Calu3 (cell line): ENCODE results near the gene CHERP. TPM values are rescaled to one million over a fixed set of nuclear protein-coding genes. Genes with fewer than 3 reads are reported as not detected.

Source experiments
- BruUV-seq: library from RNA; stranded (reverse); fragments of 400-500 nt; replicated peaks from 2 replicates; lab custom pipeline; 2021; lab: Mats Ljungman, UMichigan
- CTCF ChIA-PET: fragments of 300-600 bp; sonication (Branson Sonifier 250); formaldehyde crosslinking; loops from one replicate; lab custom pipeline; 2022; ENCODE audit warnings: antibody characterized with exemption; lab: Charles Lee
- DNase-seq: peaks from one replicate; pipeline ENCODE4 v3.0.0; 2022
- H3K27ac Mint-ChIP-seq: one replicate; pipeline ENCODE4 v1.8.0; 2022; ENCODE audit warnings: mixed read lengths; ENCODE audit not compliant: unreplicated experiment
- H3K27me3 Mint-ChIP-seq: one replicate; pipeline ENCODE4 v1.8.0; 2022; ENCODE audit warnings: mixed read lengths; ENCODE audit not compliant: unreplicated experiment
- H3K36me3 Mint-ChIP-seq: one replicate; pipeline ENCODE4 v1.8.0; 2022; ENCODE audit warnings: mild to moderate bottlenecking, moderate library complexity, mixed read lengths; ENCODE audit not compliant: insufficient read depth, unreplicated experiment
- H3K4me1 Mint-ChIP-seq: one replicate; pipeline ENCODE4 v1.8.0; 2022; ENCODE audit warnings: mild to moderate bottlenecking, low read depth, mixed read lengths; ENCODE audit not compliant: unreplicated experiment
- H3K4me3 Mint-ChIP-seq: one replicate; pipeline ENCODE4 v1.8.0; 2022; ENCODE audit warnings: mild to moderate bottlenecking, low read depth, moderate library complexity, mixed read lengths; ENCODE audit not compliant: unreplicated experiment
- H3K9me3 Mint-ChIP-seq: one replicate; pipeline ENCODE4 v1.8.0; 2022; ENCODE audit warnings: low read depth, mixed read lengths; ENCODE audit not compliant: unreplicated experiment
- intact Hi-C: fragments of 100-400 bp; cut with micrococcal nuclease; formaldehyde crosslinking; loops from one replicate; pipeline ENCODE4 v1.10.0; 2022; ENCODE audit not compliant: unreplicated experiment
- total RNA-seq: library from RNA; stranded (reverse); gene quantifications from 2 replicates; pipeline ENCODE4 v1.2.3, GENCODE V29; 2022
- TF ChIP-seq, protein P1 (sequence below): fragments of 200-600 bp; IDR thresholded peaks from one replicate; pipeline ENCODE4 v1.8.0; 2022; ENCODE audit warnings: antibody characterized with exemption; ENCODE audit not compliant: unreplicated experiment

Gene CHERP
- total RNA-seq, 1 experiment from 2014 or later = 49.3 TPM

- DNase-seq = no peak
- TF ChIP-seq, protein P1, sequence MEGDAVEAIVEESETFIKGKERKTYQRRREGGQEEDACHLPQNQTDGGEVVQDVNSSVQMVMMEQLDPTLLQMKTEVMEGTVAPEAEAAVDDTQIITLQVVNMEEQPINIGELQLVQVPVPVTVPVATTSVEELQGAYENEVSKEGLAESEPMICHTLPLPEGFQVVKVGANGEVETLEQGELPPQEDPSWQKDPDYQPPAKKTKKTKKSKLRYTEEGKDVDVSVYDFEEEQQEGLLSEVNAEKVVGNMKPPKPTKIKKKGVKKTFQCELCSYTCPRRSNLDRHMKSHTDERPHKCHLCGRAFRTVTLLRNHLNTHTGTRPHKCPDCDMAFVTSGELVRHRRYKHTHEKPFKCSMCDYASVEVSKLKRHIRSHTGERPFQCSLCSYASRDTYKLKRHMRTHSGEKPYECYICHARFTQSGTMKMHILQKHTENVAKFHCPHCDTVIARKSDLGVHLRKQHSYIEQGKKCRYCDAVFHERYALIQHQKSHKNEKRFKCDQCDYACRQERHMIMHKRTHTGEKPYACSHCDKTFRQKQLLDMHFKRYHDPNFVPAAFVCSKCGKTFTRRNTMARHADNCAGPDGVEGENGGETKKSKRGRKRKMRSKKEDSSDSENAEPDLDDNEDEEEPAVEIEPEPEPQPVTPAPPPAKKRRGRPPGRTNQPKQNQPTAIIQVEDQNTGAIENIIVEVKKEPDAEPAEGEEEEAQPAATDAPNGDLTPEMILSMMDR = no peak
- H3K27me3 Mint-ChIP-seq = no peaks in the 10 kb centered on the region
- BruUV-seq = no TSS peak
- H3K4me1 Mint-ChIP-seq = no peaks in the 10 kb centered on the region
- no peak overlapping the region for H3K27ac Mint-ChIP-seq
- intact Hi-C loops = no loop called here
- no peaks in the 10 kb centered on the region for H3K9me3 Mint-ChIP-seq
- CTCF ChIA-PET = no interaction called here
- no peaks in the 10 kb centered on the region for H3K36me3 Mint-ChIP-seq
- no peak overlapping the region for H3K4me3 Mint-ChIP-seq
Observed at GRCh38 chr19:16588824-16589577, 46.8 kb upstream of the CHERP start.

DNA sequence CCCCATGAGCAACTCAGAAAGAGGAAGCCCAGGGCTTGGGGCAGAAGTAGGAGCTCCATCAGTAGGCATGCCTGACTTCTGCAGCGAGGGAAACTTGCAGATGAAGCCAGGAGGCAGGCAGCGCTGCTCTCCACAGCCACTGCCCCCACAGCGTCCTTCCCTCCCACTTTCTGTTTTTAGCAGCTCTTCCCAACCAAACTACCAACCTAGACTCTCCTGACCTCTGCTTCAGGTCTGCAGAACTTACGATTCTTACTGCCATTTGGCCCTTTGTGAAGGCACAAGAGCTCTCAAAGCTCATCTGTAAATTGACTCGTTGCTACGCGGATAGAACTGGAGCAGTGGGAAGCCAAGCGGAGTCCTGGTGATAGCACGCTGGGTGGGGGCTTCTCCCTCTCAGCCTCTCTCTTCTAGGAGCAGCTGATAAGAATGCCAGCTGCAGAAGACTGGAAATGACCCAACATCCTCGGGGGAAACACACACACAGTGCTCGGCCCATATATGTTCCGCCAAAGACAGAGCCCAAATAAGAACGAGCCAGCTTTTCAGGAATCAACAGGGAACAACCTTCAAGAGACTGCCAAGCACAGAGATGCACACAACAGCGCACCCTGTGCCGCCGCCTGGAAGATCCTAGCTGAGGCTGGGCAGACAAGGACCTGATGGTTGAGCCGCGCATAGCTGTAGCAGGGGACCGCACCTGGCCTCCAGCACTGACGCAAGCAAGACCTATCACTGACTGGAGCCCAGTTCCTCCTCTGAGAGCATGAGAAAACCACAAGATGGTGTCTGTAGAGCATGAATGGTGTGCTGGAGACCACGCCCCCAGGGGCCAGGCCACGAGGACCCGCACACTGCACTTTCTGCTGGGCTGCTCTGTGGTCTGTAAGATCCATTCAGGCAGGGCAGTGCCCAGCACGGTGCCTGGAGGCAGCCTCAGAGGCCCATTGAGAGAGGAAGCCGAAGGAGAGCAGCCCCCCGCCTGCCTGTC lies 45.9 kb upstream of the CHERP start:
- TF ChIP-seq, protein P1 = no peak
- no peak for DNase-seq

GRCh38 chr19:16586991-16587832 lies 45.0 kb upstream of the CHERP start:
- Mint-ChIP-seq H3K4me1 (no peaks in the 10 kb centered on the region), H3K9me3 (no peaks in the 10 kb centered on the region), H3K4me3 (no peak overlapping the region), H3K27ac (no peak overlapping the region), H3K36me3 (no peaks in the 10 kb centered on the region), H3K27me3 (no peaks in the 10 kb centered on the region)
- TF ChIP-seq, protein P1 = no peak
- no peak for DNase-seq
- BruUV-seq = no TSS peak
- intact Hi-C loops = no loop called here
- CTCF ChIA-PET = no interaction called here

More for the DNA sequence above, 45.9 kb upstream of the CHERP start:
- CTCF ChIA-PET = no interaction called here
- intact Hi-C loops = no loop called here
- no TSS peak for BruUV-seq
- H3K4me3 Mint-ChIP-seq = no peak overlapping the region
- H3K9me3 Mint-ChIP-seq = no peaks in the 10 kb centered on the region
- H3K27me3 Mint-ChIP-seq = no peaks in the 10 kb centered on the region
- no peak overlapping the region for H3K27ac Mint-ChIP-seq
- no peaks in the 10 kb centered on the region for H3K36me3 Mint-ChIP-seq
- H3K4me1 Mint-ChIP-seq = no peaks in the 10 kb centered on the region

GRCh38 chr19:16586477-16586871 lies 44.2 kb upstream of the CHERP start:
- TF ChIP-seq, protein P1 = no peak
- Mint-ChIP-seq H3K27ac (no peak overlapping the region), H3K9me3 (no peaks in the 10 kb centered on the region), H3K36me3 (no peaks in the 10 kb centered on the region), H3K4me1 (no peaks in the 10 kb centered on the region), H3K27me3 (no peaks in the 10 kb centered on the region), H3K4me3 (no peak overlapping the region)
- intact Hi-C loops = no loop called here
- no TSS peak for BruUV-seq
- CTCF ChIA-PET = no interaction called here
- DNase-seq = no peak
